Keratinocyte (primary cell): ENCODE results near the gene ZBTB26. TPM values are rescaled to one million over a fixed set of nuclear protein-coding genes. Genes with fewer than 3 reads are reported as not detected.

Source experiments
- DNase-seq: peaks from one replicate; pipeline ENCODE4 v3.0.0-alpha.2; 2011; ENCODE audit warnings: low read depth, missing footprints, low spot score
- FAIRE-seq: peaks from 2 replicates; lab custom pipeline; 2011; peaks lifted over from hg19 to GRCh38; lab: Jason Lieb, UNC
- H2AFZ ChIP-seq: 2 replicates; pipeline ENCODE4 v1.6.0; 2012; ENCODE audit warnings: low read length, control low read depth, inconsistent platforms; ENCODE audit not compliant: control insufficient read depth
- H3K27ac ChIP-seq: 2 replicates; pipeline ENCODE4 v1.5.1; 2011; ENCODE audit warnings: low read length; ENCODE audit not compliant: control insufficient read depth, insufficient read depth
- H3K27me3 ChIP-seq: 3 replicates; pipeline ENCODE4 v1.6.0; 2011; ENCODE audit warnings: low read length; ENCODE audit not compliant: control insufficient read depth, insufficient read depth; ENCODE audit errors: extremely low read depth
- H3K36me3 ChIP-seq, 2 experiments: 2 replicates in 1 of 2; 3 replicates in 1 of 2; pipeline ENCODE4 v1.5.1; 2011; ENCODE audit warnings: low read length in 2 of 2, mild to moderate bottlenecking in 1 of 2; ENCODE audit not compliant: control insufficient read depth in 2 of 2, insufficient read depth in 2 of 2; ENCODE audit errors: extremely low read depth in 1 of 2
- H3K4me1 ChIP-seq: 3 replicates; pipeline ENCODE4 v1.5.1; 2011; ENCODE audit warnings: low read length; ENCODE audit not compliant: control insufficient read depth, insufficient read depth; ENCODE audit errors: extremely low read depth
- H3K4me2 ChIP-seq: 3 replicates; pipeline ENCODE4 v1.6.0; 2011; ENCODE audit warnings: low read depth, low read length; ENCODE audit not compliant: control insufficient read depth, insufficient read depth; ENCODE audit errors: extremely low read depth
- H3K4me3 ChIP-seq, 3 experiments: fragments of 200-600 bp in 1 of 3; sonication (generic) in 1 of 3; 2 replicates in 2 of 3; 3 replicates in 1 of 3; pipeline ENCODE4 v1.5.1; 2011 to 2016; ENCODE audit warnings: low read length in 3 of 3, mild to moderate bottlenecking in 3 of 3, control low read depth in 2 of 3, inconsistent platforms in 1 of 3, low read depth in 1 of 3, mixed read lengths in 1 of 3, mixed run types in 1 of 3, moderate library complexity in 1 of 3; ENCODE audit not compliant: control insufficient read depth in 2 of 3, insufficient read depth in 2 of 3; ENCODE audit errors: extremely low read depth in 1 of 3
- H3K79me2 ChIP-seq: 2 replicates; pipeline ENCODE4 v1.6.0; 2012; ENCODE audit warnings: low read length; ENCODE audit not compliant: control insufficient read depth, insufficient read depth
- H3K9ac ChIP-seq: 3 replicates; pipeline ENCODE4 v1.6.0; 2011; ENCODE audit warnings: low read length; ENCODE audit not compliant: control insufficient read depth, insufficient read depth; ENCODE audit errors: extremely low read depth
- H3K9me1 ChIP-seq: 3 replicates; pipeline ENCODE4 v1.6.0; 2011; ENCODE audit warnings: low read length; ENCODE audit not compliant: control insufficient read depth, insufficient read depth; ENCODE audit errors: extremely low read depth
- H3K9me3 ChIP-seq: 2 replicates; pipeline ENCODE4 v1.5.1; 2012; ENCODE audit warnings: low read depth, low read length; ENCODE audit not compliant: control insufficient read depth
- H4K20me1 ChIP-seq: 3 replicates; pipeline ENCODE4 v1.6.0; 2011; ENCODE audit warnings: low read length; ENCODE audit not compliant: control insufficient read depth, insufficient read depth; ENCODE audit errors: extremely low read depth
- EZH2 ChIP-seq: IDR thresholded peaks from one replicate; pipeline ENCODE4 v1.6.1; 2012; ENCODE audit warnings: inconsistent platforms, mild to moderate bottlenecking, low read length, moderate library complexity
- dilution Hi-C: fragments of 300-500 bp; cut with MboI; formaldehyde crosslinking; loops from one replicate; pipeline ENCODE4 v1.7.0; 2020; ENCODE audit warnings: low sequenced_read_pairs; ENCODE audit not compliant: extremely low pct_ligation_motif_present
- polyA plus RNA-seq, 5 experiments: library from polyadenylated mRNA; depleted of rRNA in 3 of 5; stranded (reverse) in 3 of 5; stranded (forward) in 1 of 5; unstranded in 1 of 5; fragments of >200 nt; gene quantifications; 1 replicate in 1 of 5; 2 replicates in 3 of 5; 3 replicates in 1 of 5; pipeline versions ENCODE4 v1.2.1 to v1.2.3, GENCODE V29; 2011 to 2012; ENCODE audit warnings: missing spikeins in 2 of 5, low read depth in 1 of 5, low replicate concordance in 1 of 5
- TF ChIP-seq, protein P1 (sequence below), 3 experiments: IDR thresholded peaks in 1 of 3; conservative IDR thresholded peaks in 1 of 3; optimal IDR thresholded peaks in 1 of 3; 2 replicates in 2 of 3; 3 replicates in 1 of 3; pipeline versions ENCODE3 to v1.5.1; 2011; ENCODE audit warnings: low read length in 3 of 3, mild to moderate bottlenecking in 3 of 3, moderate library complexity in 2 of 3, control low read depth in 1 of 3, inconsistent platforms in 1 of 3; ENCODE audit not compliant: insufficient read depth in 2 of 3; ENCODE audit errors: extremely low read depth in 1 of 3

The ZBTB26 gene
- polyA plus RNA-seq, 1 donor (not counting 4 experiments of a cell fraction or from before 2014, with no cell fraction given), result 4.1 TPM

DNA sequence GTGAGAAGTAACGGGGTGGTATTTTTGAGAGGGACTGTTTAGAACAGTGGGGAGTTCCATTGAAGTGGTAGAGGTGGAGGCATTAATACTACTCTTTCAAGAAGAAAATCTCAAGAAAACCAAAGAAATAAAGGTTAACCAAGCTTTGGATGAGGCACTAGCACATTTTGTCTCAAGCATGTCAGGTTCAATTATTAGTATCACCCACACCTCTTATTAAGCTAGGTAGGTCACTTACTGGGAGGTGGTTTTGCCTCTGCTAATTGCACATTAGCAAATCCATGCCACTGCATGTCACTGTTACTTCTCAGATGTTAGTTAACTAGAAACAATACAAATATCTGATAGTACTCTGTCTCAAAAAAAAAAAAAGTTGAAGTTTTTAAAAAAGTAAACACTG, 19.7 kb upstream of the ZBTB26 start:
- dilution Hi-C loops, result no loop called here
- H2AFZ ChIP-seq, result no peak overlapping the region
- DNase-seq (no peak), FAIRE-seq (no peak)
- H3K79me2 ChIP-seq, result peaks cover 91% of the 10 kb centered on the region
- no peak overlapping the region for H3K9ac ChIP-seq
- H3K4me2 ChIP-seq, result no peak overlapping the region
- H3K4me1 ChIP-seq, result peaks cover 14% of the 10 kb centered on the region
- H3K9me1 ChIP-seq, result no peaks in the 10 kb centered on the region
- H3K27me3 ChIP-seq, result no peaks in the 10 kb centered on the region
- H4K20me1 ChIP-seq, result peaks cover 15% of the 10 kb centered on the region
- no peak overlapping the region for H3K4me3 ChIP-seq
- no peaks in the 10 kb centered on the region for H3K9me3 ChIP-seq
- peaks cover 0 to 2% of the 10 kb centered on the region in 2 experiments for H3K36me3 ChIP-seq
- no peak overlapping the region for H3K27ac ChIP-seq
- TF ChIP-seq EZH2, result no peak
- TF ChIP-seq, protein P1, sequence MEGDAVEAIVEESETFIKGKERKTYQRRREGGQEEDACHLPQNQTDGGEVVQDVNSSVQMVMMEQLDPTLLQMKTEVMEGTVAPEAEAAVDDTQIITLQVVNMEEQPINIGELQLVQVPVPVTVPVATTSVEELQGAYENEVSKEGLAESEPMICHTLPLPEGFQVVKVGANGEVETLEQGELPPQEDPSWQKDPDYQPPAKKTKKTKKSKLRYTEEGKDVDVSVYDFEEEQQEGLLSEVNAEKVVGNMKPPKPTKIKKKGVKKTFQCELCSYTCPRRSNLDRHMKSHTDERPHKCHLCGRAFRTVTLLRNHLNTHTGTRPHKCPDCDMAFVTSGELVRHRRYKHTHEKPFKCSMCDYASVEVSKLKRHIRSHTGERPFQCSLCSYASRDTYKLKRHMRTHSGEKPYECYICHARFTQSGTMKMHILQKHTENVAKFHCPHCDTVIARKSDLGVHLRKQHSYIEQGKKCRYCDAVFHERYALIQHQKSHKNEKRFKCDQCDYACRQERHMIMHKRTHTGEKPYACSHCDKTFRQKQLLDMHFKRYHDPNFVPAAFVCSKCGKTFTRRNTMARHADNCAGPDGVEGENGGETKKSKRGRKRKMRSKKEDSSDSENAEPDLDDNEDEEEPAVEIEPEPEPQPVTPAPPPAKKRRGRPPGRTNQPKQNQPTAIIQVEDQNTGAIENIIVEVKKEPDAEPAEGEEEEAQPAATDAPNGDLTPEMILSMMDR (optimal IDR thresholded peaks at IDR 0.05 in 1 of 3, IDR thresholded peaks at IDR 0.05 in 1 of 3, conservative IDR thresholded peaks at IDR 0.05 in 1 of 3; ENCODE audit: extremely low read depth in 1 of 3, insufficient read depth in 2 of 3, low read length in 3 of 3), result no peak

DNA sequence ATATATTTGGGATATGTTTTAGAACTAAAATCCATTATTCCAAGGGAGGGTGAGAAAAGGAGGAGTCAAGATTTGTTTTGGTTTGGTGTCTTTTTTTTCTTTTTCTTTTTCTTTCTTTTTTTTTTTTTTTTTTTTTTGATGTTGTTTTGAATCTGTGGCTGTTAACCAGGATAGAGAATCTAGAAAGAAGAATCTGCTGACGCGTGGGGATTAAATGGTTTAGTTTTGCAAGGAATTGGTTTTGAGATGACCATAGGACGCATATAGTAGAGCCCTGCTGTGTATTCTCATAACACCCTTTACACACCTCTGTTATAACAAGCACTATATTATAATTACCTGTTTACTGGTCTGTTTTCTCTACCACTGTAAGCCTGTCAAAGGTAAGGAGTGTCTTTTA, 19.0 kb upstream of the ZBTB26 start:
- no peak for FAIRE-seq
- dilution Hi-C loops, result no loop called here
- peaks cover 15% of the 10 kb centered on the region for H4K20me1 ChIP-seq

More for the DNA sequence above, 19.0 kb upstream of the ZBTB26 start:
- H3K9me3 ChIP-seq, result no peaks in the 10 kb centered on the region
- TF ChIP-seq, protein P1 (optimal IDR thresholded peaks at IDR 0.05 in 1 of 3, IDR thresholded peaks at IDR 0.05 in 1 of 3, conservative IDR thresholded peaks at IDR 0.05 in 1 of 3; ENCODE audit: extremely low read depth in 1 of 3, insufficient read depth in 2 of 3, low read length in 3 of 3), result no peak
- no peak for TF ChIP-seq EZH2
- peaks cover 20% of the 10 kb centered on the region for H3K4me1 ChIP-seq
- H3K9me1 ChIP-seq, result no peaks in the 10 kb centered on the region
- DNase-seq, result no peak
- H3K27me3 ChIP-seq, result no peaks in the 10 kb centered on the region
- no peak overlapping the region for H3K27ac ChIP-seq
- peaks cover 0 to 2% of the 10 kb centered on the region in 2 experiments for H3K36me3 ChIP-seq
- no peak overlapping the region for H3K9ac ChIP-seq
- H3K4me3 ChIP-seq, result no peak overlapping the region
- H2AFZ ChIP-seq, result no peak overlapping the region
- peaks cover 91% of the 10 kb centered on the region for H3K79me2 ChIP-seq
- H3K4me2 ChIP-seq, result no peak overlapping the region
